ENCODE measurements around the gene ATL1.

ATL1 gene

GRCh38 chr14:50520947-50521815 is 38.8 kb upstream of the ATL1 start:
- H4K20me1 ChIP-seq (ENCODE audit: insufficient read depth), result 0 out of 2 replicates have a peak, but pooled peaks cover 3% of the 10 kb centered on the region
- H3K79me2 ChIP-seq (ENCODE audit: insufficient read depth, low read depth), result peaks cover 60% of the 10 kb centered on the region
- no peak overlapping the region for H2AFZ ChIP-seq (ENCODE audit: low read depth)

GRCh38 chr14:50521912-50522341 is 38.0 kb upstream of the ATL1 start:
- Histone ChIP-seq H3K4me2 (peak overlapping the region; percentile 37; the same call in 1 of the 2 replicates), H3K4me1 (ENCODE audit: low read depth, poor library complexity, severe bottlenecking) (peaks cover 18% of the 10 kb centered on the region), H4K20me1 (ENCODE audit: insufficient read depth) (0 out of 2 replicates have a peak, but pooled peaks cover 3% of the 10 kb centered on the region), H2AFZ (ENCODE audit: low read depth) (no peak overlapping the region), H3K79me2 (ENCODE audit: insufficient read depth, low read depth) (peaks cover 68% of the 10 kb centered on the region), H3K27me3 (ENCODE audit: insufficient read depth, low read depth) (no peaks in the 10 kb centered on the region), H3K36me3 (ENCODE audit: insufficient read depth) (no peaks in the 10 kb centered on the region), H3K9ac (no peak overlapping the region), H3K4me3 (IDR thresholded peaks at IDR 0.05; ENCODE audit: insufficient read depth, low read depth, low read length) (no peak overlapping the region), H3K27ac (no peak overlapping the region; the same call in 1 of the 2 replicates)
- no peak for TF ChIP-seq CTCF (conservative IDR thresholded peaks at IDR 0.05; ENCODE audit: low read depth, low read length)

More at GRCh38 chr14:50520947-50521815, 38.8 kb upstream of the ATL1 start:
- Histone ChIP-seq H3K4me2 (peak overlapping the region; percentile 37; the same call in 1 of the 2 replicates), H3K27ac (no peak overlapping the region; the same call in 1 of the 2 replicates), H3K36me3 (ENCODE audit: insufficient read depth) (no peaks in the 10 kb centered on the region), H3K9ac (no peak overlapping the region), H3K4me1 (ENCODE audit: low read depth, poor library complexity, severe bottlenecking) (peaks cover 18% of the 10 kb centered on the region), H3K4me3 (IDR thresholded peaks at IDR 0.05; ENCODE audit: insufficient read depth, low read depth, low read length) (no peak overlapping the region), H3K27me3 (ENCODE audit: insufficient read depth, low read depth) (no peaks in the 10 kb centered on the region)
- TF ChIP-seq CTCF (conservative IDR thresholded peaks at IDR 0.05; ENCODE audit: low read depth, low read length), result no peak

- Histone ChIP-seq H3K4me2 (no peak overlapping the region), H3K27me3 (ENCODE audit: insufficient read depth, low read depth) (no peaks in the 10 kb centered on the region), H3K36me3 (ENCODE audit: insufficient read depth) (no peaks in the 10 kb centered on the region), H3K4me1 (ENCODE audit: low read depth, poor library complexity, severe bottlenecking) (peaks cover 18% of the 10 kb centered on the region), H4K20me1 (ENCODE audit: insufficient read depth) (0 out of 2 replicates have a peak, but pooled peaks cover 3% of the 10 kb centered on the region), H3K9ac (no peak overlapping the region), H3K27ac (no peak overlapping the region), H2AFZ (ENCODE audit: low read depth) (no peak overlapping the region), H3K79me2 (ENCODE audit: insufficient read depth, low read depth) (peaks cover 69% of the 10 kb centered on the region), H3K4me3 (IDR thresholded peaks at IDR 0.05; ENCODE audit: insufficient read depth, low read depth, low read length) (no peak overlapping the region)
- TF ChIP-seq CTCF (conservative IDR thresholded peaks at IDR 0.05; ENCODE audit: low read depth, low read length), result no peak
These were observed 36.5 kb upstream of the ATL1 start for GRCh38 chr14:50523271-50524041.

- Histone ChIP-seq H3K4me2 (no peak overlapping the region), H3K4me1 (ENCODE audit: low read depth, poor library complexity, severe bottlenecking) (peaks cover 18% of the 10 kb centered on the region), H4K20me1 (ENCODE audit: insufficient read depth) (0 out of 2 replicates have a peak, but pooled peaks cover 3% of the 10 kb centered on the region), H2AFZ (ENCODE audit: low read depth) (no peak overlapping the region), H3K27ac (no peak overlapping the region), H3K9ac (no peak overlapping the region), H3K36me3 (ENCODE audit: insufficient read depth) (no peaks in the 10 kb centered on the region), H3K79me2 (ENCODE audit: insufficient read depth, low read depth) (peaks cover 72% of the 10 kb centered on the region), H3K27me3 (ENCODE audit: insufficient read depth, low read depth) (no peaks in the 10 kb centered on the region), H3K4me3 (IDR thresholded peaks at IDR 0.05; ENCODE audit: insufficient read depth, low read depth, low read length) (no peak overlapping the region)
- TF ChIP-seq CTCF (conservative IDR thresholded peaks at IDR 0.05; ENCODE audit: low read depth, low read length), result no peak
These were observed 35.9 kb upstream of the ATL1 start for GRCh38 chr14:50524060-50524459.
